ENCODE results near the gene CTRB1.

- TF ChIP-seq CTCF (conservative IDR thresholded peaks at IDR 0.05) (no peak), EZH2 (IDR thresholded peaks at IDR 0.05; ENCODE audit: low read depth) (no peak)
Observed at GRCh38 chr16:75252049-75252864, 33.5 kb downstream of the CTRB1 start.
